ENCODE measurements around the gene ASB13.

The ASB13 gene

GRCh38 chr10:5608608-5609220, 57.7 kb downstream of the ASB13 start:
- TF ChIP-seq POLR2AphosphoS5 (IDR thresholded peaks at IDR 0.05; ENCODE audit: low read depth, low read length) (no peak), TAF1 (IDR thresholded peaks at IDR 0.05; ENCODE audit: borderline replicate concordance, low read depth, low read length) (no peak), POLR2A (IDR thresholded peaks at IDR 0.05; ENCODE audit: low read depth, low read length) (no peak)
- FAIRE-seq (no peak), DNase-seq (ENCODE audit: insufficient read length) (no peak)

- FAIRE-seq (no peak), DNase-seq (ENCODE audit: insufficient read length) (no peak)
- no peak for TF ChIP-seq POLR2A (IDR thresholded peaks at IDR 0.05; ENCODE audit: low read depth, low read length)
Observed at GRCh38 chr10:5607594-5607993, 58.8 kb downstream of the ASB13 start.

- TF ChIP-seq TAF1 (IDR thresholded peaks at IDR 0.05; ENCODE audit: borderline replicate concordance, low read depth, low read length) (no peak), POLR2AphosphoS5 (IDR thresholded peaks at IDR 0.05; ENCODE audit: low read depth, low read length) (no peak), POLR2A (IDR thresholded peaks at IDR 0.05; ENCODE audit: low read depth, low read length) (no peak)
- DNase-seq (ENCODE audit: insufficient read length) (no peak), FAIRE-seq (no peak)
Observed at GRCh38 chr10:5606864-5607263, 59.5 kb downstream of the ASB13 start.

- no peak for FAIRE-seq
- no peak for DNase-seq (ENCODE audit: insufficient read length)
- no peak for TF ChIP-seq POLR2A (IDR thresholded peaks at IDR 0.05; ENCODE audit: low read depth, low read length)
- TF ChIP-seq TAF1 (IDR thresholded peaks at IDR 0.05; ENCODE audit: borderline replicate concordance, low read depth, low read length) = no peak
- TF ChIP-seq POLR2AphosphoS5 (IDR thresholded peaks at IDR 0.05; ENCODE audit: low read depth, low read length) = no peak
Observed at GRCh38 chr10:5606321-5606720, 60.1 kb downstream of the ASB13 start.

GRCh38 chr10:5604961-5605360, 61.4 kb downstream of the ASB13 start:
- no peak for FAIRE-seq
- no peak for DNase-seq (ENCODE audit: insufficient read length)
- TF ChIP-seq POLR2AphosphoS5 (IDR thresholded peaks at IDR 0.05; ENCODE audit: low read depth, low read length) (no peak), TAF1 (IDR thresholded peaks at IDR 0.05; ENCODE audit: borderline replicate concordance, low read depth, low read length) (no peak), POLR2A (IDR thresholded peaks at IDR 0.05; ENCODE audit: low read depth, low read length) (no peak)

GRCh38 chr10:5604236-5604925, 62.0 kb downstream of the ASB13 start:
- FAIRE-seq (no peak), DNase-seq (ENCODE audit: insufficient read length) (no peak)
- TF ChIP-seq POLR2AphosphoS5 (IDR thresholded peaks at IDR 0.05; ENCODE audit: low read depth, low read length) (no peak), POLR2A (IDR thresholded peaks at IDR 0.05; ENCODE audit: low read depth, low read length) (no peak), TAF1 (IDR thresholded peaks at IDR 0.05; ENCODE audit: borderline replicate concordance, low read depth, low read length) (no peak)

- FAIRE-seq = no peak
- DNase-seq (ENCODE audit: insufficient read length) = no peak
- TF ChIP-seq POLR2AphosphoS5 (IDR thresholded peaks at IDR 0.05; ENCODE audit: low read depth, low read length) (no peak), POLR2A (IDR thresholded peaks at IDR 0.05; ENCODE audit: low read depth, low read length) (no peak), TAF1 (IDR thresholded peaks at IDR 0.05; ENCODE audit: borderline replicate concordance, low read depth, low read length) (no peak)
Observed at GRCh38 chr10:5603848-5604170, 62.6 kb downstream of the ASB13 start.

GRCh38 chr10:5603091-5603847, 63.1 kb downstream of the ASB13 start:
- no peak for FAIRE-seq

GRCh38 chr10:5601826-5602495, 64.4 kb downstream of the ASB13 start:
- no peak for FAIRE-seq
- no peak for TF ChIP-seq TAF1 (IDR thresholded peaks at IDR 0.05; ENCODE audit: borderline replicate concordance, low read depth, low read length)
- TF ChIP-seq POLR2A (IDR thresholded peaks at IDR 0.05; ENCODE audit: low read depth, low read length) = no peak
- TF ChIP-seq POLR2AphosphoS5 (IDR thresholded peaks at IDR 0.05; ENCODE audit: low read depth, low read length) = no peak
- DNase-seq (ENCODE audit: insufficient read length) = no peak

More at GRCh38 chr10:5603091-5603847, 63.1 kb downstream of the ASB13 start:
- TF ChIP-seq TAF1 (IDR thresholded peaks at IDR 0.05; ENCODE audit: borderline replicate concordance, low read depth, low read length) (no peak), POLR2AphosphoS5 (IDR thresholded peaks at IDR 0.05; ENCODE audit: low read depth, low read length) (no peak), POLR2A (IDR thresholded peaks at IDR 0.05; ENCODE audit: low read depth, low read length) (no peak)
- no peak for DNase-seq (ENCODE audit: insufficient read length)

GRCh38 chr10:5600908-5601307, 65.5 kb downstream of the ASB13 start:
- FAIRE-seq (no peak), DNase-seq (ENCODE audit: insufficient read length) (no peak)
- no peak for TF ChIP-seq TAF1 (IDR thresholded peaks at IDR 0.05; ENCODE audit: borderline replicate concordance, low read depth, low read length)
- TF ChIP-seq POLR2A (IDR thresholded peaks at IDR 0.05; ENCODE audit: low read depth, low read length) = no peak
- TF ChIP-seq POLR2AphosphoS5 (IDR thresholded peaks at IDR 0.05; ENCODE audit: low read depth, low read length) = no peak

All from GM12892 (cell line).